Spleen (tissue), 11 donors: ENCODE data around the gene ARHGAP25. TPM values are rescaled to one million over a fixed set of nuclear protein-coding genes. Genes with fewer than 3 reads are reported as not detected.
A peak's percentile ranks its signal among the peaks of the same experiment; 100 is the strongest.

Experiments
- DNase-seq: peaks from one replicate; pipeline ENCODE4 v3.0.0-alpha.2; 2020
- H3K27ac ChIP-seq, 8 donors: fragments of 200-600 bp; sonication (generic) in 7 of 8; 1 replicate in 4 of 8; 2 replicates in 4 of 8; pipeline versions ENCODE4 v1.5.0 to v1.8.0; 2016 to 2021; ENCODE audit warnings: inconsistent platforms in 4 of 8, mild to moderate bottlenecking in 4 of 8, moderate library complexity in 1 of 8
- H3K27me3 ChIP-seq, 7 donors: fragments of 200-600 bp; sonication (generic) in 6 of 7; replicated peaks in 1 of 7; 1 replicate in 4 of 7; 2 replicates in 3 of 7; pipeline versions ENCODE4 v1.5.0 to v1.8.0; 2016 to 2021; ENCODE audit warnings: inconsistent platforms in 3 of 7, mild to moderate bottlenecking in 1 of 7
- H3K36me3 ChIP-seq, 6 donors: fragments of 200-600 bp; sonication (generic) in 5 of 6; 1 replicate in 4 of 6; 2 replicates in 2 of 6; pipeline versions ENCODE4 v1.5.0 to v1.8.0; 2016 to 2021; ENCODE audit warnings: inconsistent platforms in 2 of 6
- H3K4me1 ChIP-seq, 6 donors: fragments of 200-600 bp; sonication (generic) in 5 of 6; 1 replicate in 3 of 6; 2 replicates in 3 of 6; pipeline versions ENCODE4 v1.5.0 to v1.8.0; 2016 to 2021; ENCODE audit warnings: inconsistent platforms in 3 of 6
- H3K4me3 ChIP-seq, 8 donors: fragments of 200-600 bp; sonication (generic) in 7 of 8; 1 replicate in 4 of 8; 2 replicates in 4 of 8; pipeline versions ENCODE4 v1.5.0 to v1.8.0; 2016 to 2021; ENCODE audit warnings: inconsistent platforms in 4 of 8, mild to moderate bottlenecking in 4 of 8, moderate library complexity in 2 of 8
- H3K9me3 ChIP-seq, 8 donors: fragments of 200-600 bp; sonication (generic) in 7 of 8; 1 replicate in 4 of 8; 2 replicates in 4 of 8; pipeline versions ENCODE4 v1.5.0 to v1.8.0; 2016 to 2021; ENCODE audit warnings: inconsistent platforms in 4 of 8
- POLR2A ChIP-seq, 3 donors: fragments of 450-650 bp; IDR thresholded peaks; one replicate each; pipeline ENCODE4 v1.5.1; 2017; ENCODE audit warnings: antibody characterized with exemption in 3 of 3, mild to moderate bottlenecking in 1 of 3
- POLR2AphosphoS5 ChIP-seq, 3 donors: sonication (generic); formaldehyde crosslinking; IDR thresholded peaks; one replicate each; pipeline ENCODE4 v1.5.1; 2017; ENCODE audit warnings: antibody characterized with exemption in 3 of 3
- WGBS, 5 donors: extraction: QIAGEN DNeasy Blood & Tissue Kit in 3 of 5; methylation state at CpG; one replicate each; pipeline versions ENCODE4 v1.1.5 to v1.1.7; 2013 to 2018; 5-methylcytosine and 5-hydroxymethylcytosine counted together
- intact Hi-C: fragments of 100-400 bp; cut with DNase I; formaldehyde crosslinking; loops from one replicate; pipeline ENCODE4 v1.15.0; 2023; ENCODE audit warnings: low total_unique reads
- polyA plus RNA-seq, 3 donors: library from polyadenylated mRNA; stranded (reverse); fragments of 200-250 nt; gene quantifications; one replicate each; pipeline ENCODE4 v1.2.1, GENCODE V29; 2013
- total RNA-seq, 7 donors: library from RNA; depleted of rRNA in 3 of 7; stranded (reverse); fragments of >200 nt in 3 of 7; fragmentation: NEBNext Ultra II Directional in 4 of 7; extraction: Animal tissue kit (Norgen Biotek cat#: 25700) in 4 of 7; gene quantifications; one replicate each; pipeline versions ENCODE4 v1.1.0 to v1.2.1, GENCODE V29; 2016 to 2021
- TF ChIP-seq, protein P1 (sequence below), 11 experiments: fragments of 200-600 bp in 7 of 11; fragments of 450-650 bp in 4 of 11; sonication (generic) in 4 of 11; IDR thresholded peaks in 8 of 11; conservative IDR thresholded peaks in 3 of 11; 1 replicate in 7 of 11; 2 replicates in 4 of 11; pipeline versions ENCODE4 v1.4.0 to v1.8.0; 2016 to 2021; ENCODE audit warnings: antibody characterized with exemption in 11 of 11, inconsistent platforms in 4 of 11, mild to moderate bottlenecking in 1 of 11
- donor health status: healthy with polysubstance abuse.
- donor health status: DM: no; HTN: no; CAD: no; lungs with moderate emphysema.
- donor health status: DM: no; HTN: no; CAD: no.
- donor health status: Bipolar disorder and iron deficiency.
- donor health status: healthy.
- donor health status: DM: no; HTN: no; CAD: no.
- donor health status: DM: yes; HTN: yes; CAD: no.

The ARHGAP25 gene
- total and polyA plus RNA-seq, 10 donors, result 72.0 to 173 (median 130) TPM

DNA sequence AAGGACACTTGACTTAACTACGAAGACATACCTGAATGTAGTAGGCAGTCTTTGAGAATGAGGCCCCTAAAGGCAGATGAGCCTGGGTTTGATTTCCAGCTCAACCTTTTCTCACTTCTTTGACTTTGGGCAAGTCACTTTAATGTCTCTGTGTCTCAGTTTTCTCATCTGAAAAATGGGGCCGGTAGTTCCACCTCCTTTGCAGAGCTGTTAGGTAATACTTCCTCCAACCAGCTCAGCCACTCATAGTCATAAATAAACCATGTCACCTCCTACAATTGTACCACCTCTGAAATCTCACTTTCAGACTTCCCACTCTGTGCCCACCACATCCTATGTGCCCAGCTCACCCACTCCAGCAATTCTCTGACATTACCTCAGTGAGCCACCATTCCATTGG lies 10.4 kb downstream of the ARHGAP25 start:
- H3K4me1 ChIP-seq, result peaks cover 71 to 100% (median 95%) of the 10 kb centered on the region in 6 donors
- peaks cover 0 to 17% (median 0%) of the 10 kb centered on the region in 6 donors for H3K36me3 ChIP-seq
- WGBS, 5 donors, result 28 to 71% (median 52%) methylated on average over 2 of the region's 2 CpGs
- intact Hi-C loops, result no loop called here
- H3K9me3 ChIP-seq, result no peaks in the 10 kb centered on the region
- H3K27ac ChIP-seq, result peak overlapping the region in 7 of 8 donors; percentile 54 to 95 (median 92)
- no peak overlapping the region for H3K4me3 ChIP-seq
- DNase-seq, result no peak
- H3K27me3 ChIP-seq, result no peaks in the 10 kb centered on the region
- no peak for TF ChIP-seq POLR2A (IDR thresholded peaks at IDR 0.05)
- TF ChIP-seq, protein P1, sequence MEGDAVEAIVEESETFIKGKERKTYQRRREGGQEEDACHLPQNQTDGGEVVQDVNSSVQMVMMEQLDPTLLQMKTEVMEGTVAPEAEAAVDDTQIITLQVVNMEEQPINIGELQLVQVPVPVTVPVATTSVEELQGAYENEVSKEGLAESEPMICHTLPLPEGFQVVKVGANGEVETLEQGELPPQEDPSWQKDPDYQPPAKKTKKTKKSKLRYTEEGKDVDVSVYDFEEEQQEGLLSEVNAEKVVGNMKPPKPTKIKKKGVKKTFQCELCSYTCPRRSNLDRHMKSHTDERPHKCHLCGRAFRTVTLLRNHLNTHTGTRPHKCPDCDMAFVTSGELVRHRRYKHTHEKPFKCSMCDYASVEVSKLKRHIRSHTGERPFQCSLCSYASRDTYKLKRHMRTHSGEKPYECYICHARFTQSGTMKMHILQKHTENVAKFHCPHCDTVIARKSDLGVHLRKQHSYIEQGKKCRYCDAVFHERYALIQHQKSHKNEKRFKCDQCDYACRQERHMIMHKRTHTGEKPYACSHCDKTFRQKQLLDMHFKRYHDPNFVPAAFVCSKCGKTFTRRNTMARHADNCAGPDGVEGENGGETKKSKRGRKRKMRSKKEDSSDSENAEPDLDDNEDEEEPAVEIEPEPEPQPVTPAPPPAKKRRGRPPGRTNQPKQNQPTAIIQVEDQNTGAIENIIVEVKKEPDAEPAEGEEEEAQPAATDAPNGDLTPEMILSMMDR (IDR thresholded peaks at IDR 0.05 in 8 of 11, conservative IDR thresholded peaks at IDR 0.05 in 3 of 11), result no peak

DNA sequence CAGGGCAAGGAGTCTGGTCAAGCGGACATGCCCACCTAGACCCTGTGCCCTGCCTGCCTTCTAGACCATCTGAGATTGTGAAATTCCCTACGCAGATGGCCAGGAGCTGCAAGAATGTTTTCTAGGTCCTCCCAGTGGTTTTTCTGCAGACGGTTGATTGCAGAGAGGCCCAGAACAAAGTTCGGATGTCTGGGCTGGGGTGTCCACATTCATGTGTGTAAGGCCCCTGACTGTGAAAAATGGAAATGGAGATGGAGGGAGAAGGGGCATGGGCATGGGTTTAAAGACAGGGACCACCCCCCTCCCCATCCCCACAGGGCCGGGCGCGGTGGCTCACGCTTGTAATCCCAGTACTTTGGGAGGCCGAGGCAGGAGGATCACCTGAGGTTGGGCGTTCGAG lies 11.8 kb downstream of the ARHGAP25 start:
- intact Hi-C loops, result no loop called here
- Histone ChIP-seq H3K36me3 (peaks cover 0 to 24% (median 0%) of the 10 kb centered on the region in 6 donors), H3K9me3 (no peaks in the 10 kb centered on the region), H3K4me1 (peaks cover 61 to 100% (median 88%) of the 10 kb centered on the region in 6 donors), H3K4me3 (no peak overlapping the region), H3K27ac (peak overlapping the region; percentile 35 to 95 (median 91)), H3K27me3 (no peaks in the 10 kb centered on the region)
- 78 to 93% (median 87%) methylated on average over 11 of the region's 11 CpGs for WGBS, 5 donors
- no peak for DNase-seq
- TF ChIP-seq POLR2AphosphoS5 (IDR thresholded peaks at IDR 0.05) (no peak), POLR2A (IDR thresholded peaks at IDR 0.05) (no peak)
- TF ChIP-seq, protein P1 (IDR thresholded peaks at IDR 0.05 in 8 of 11, conservative IDR thresholded peaks at IDR 0.05 in 3 of 11), result no peak

DNA sequence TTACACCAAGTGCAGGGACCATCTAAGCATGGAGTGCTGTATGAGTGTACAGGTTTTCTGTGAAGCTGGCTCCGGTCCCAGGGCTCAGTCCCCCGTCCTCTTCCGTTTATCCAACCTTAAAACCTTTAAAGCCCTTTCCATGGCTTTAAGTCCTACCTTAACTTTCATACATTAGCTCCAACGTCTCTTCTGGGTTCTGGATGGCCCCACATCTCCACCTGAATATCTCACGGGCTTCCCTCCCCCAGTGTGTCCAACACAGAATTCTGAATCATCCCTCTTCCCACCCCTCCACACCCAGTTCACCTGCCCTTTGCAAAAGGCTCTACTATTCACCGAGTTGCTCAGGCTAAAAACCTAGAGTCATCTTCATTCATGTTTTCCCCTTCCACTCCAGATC lies 12.8 kb downstream of the ARHGAP25 start:
- intact Hi-C loops, result no loop called here
- peaks cover 62 to 100% (median 88%) of the 10 kb centered on the region in 6 donors for H3K4me1 ChIP-seq

DNA sequence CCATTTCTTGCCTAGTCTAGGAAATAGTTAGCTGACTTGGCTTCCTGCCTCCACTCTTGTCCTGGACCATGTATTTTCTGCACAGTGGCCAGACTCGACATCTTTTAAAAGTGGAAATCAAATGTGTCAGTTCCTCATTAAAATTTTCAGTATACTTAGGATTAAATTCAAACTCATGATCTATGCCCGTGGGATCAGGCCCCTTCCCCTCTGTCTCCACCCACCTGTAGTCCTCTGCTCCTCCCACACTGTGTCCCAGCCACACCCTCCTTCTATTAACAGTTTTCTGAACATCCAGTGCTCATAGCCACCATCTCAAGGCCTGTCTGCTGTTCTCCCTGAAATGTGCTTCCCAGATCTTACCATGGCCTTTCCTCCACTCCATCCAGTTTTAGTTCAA lies 13.3 kb downstream of the ARHGAP25 start:
- H3K36me3 ChIP-seq, result peaks cover 0 to 24% (median 0%) of the 10 kb centered on the region in 6 donors
- WGBS, 5 donors, result 16 to 27% (median 18%) methylated on average over 2 of the region's 2 CpGs
- no peaks in the 10 kb centered on the region for H3K9me3 ChIP-seq
- no peak for DNase-seq
- H3K27ac ChIP-seq, result peak overlapping the region; percentile 6 to 95 (median 74)
- peaks cover 62 to 100% (median 88%) of the 10 kb centered on the region in 6 donors for H3K4me1 ChIP-seq
- intact Hi-C loops, result no loop called here
- TF ChIP-seq, protein P1 (IDR thresholded peaks at IDR 0.05 in 8 of 11, conservative IDR thresholded peaks at IDR 0.05 in 3 of 11), result no peak
- TF ChIP-seq POLR2AphosphoS5 (IDR thresholded peaks at IDR 0.05), result no peak
- TF ChIP-seq POLR2A (IDR thresholded peaks at IDR 0.05), result no peak
- no peak overlapping the region for H3K4me3 ChIP-seq
- no peaks in the 10 kb centered on the region for H3K27me3 ChIP-seq

More for the DNA sequence above, 12.8 kb downstream of the ARHGAP25 start:
- H3K4me3 ChIP-seq, result no peak overlapping the region
- TF ChIP-seq POLR2A (IDR thresholded peaks at IDR 0.05) (no peak), POLR2AphosphoS5 (IDR thresholded peaks at IDR 0.05) (no peak)
- TF ChIP-seq, protein P1 (IDR thresholded peaks at IDR 0.05 in 8 of 11, conservative IDR thresholded peaks at IDR 0.05 in 3 of 11), result no peak
- H3K27me3 ChIP-seq, result no peaks in the 10 kb centered on the region
- H3K36me3 ChIP-seq, result peaks cover 0 to 24% (median 0%) of the 10 kb centered on the region in 6 donors
- 82 to 95% (median 85%) methylated on average over 6 of the region's 6 CpGs for WGBS, 5 donors
- no peaks in the 10 kb centered on the region for H3K9me3 ChIP-seq
- no peak for DNase-seq
- H3K27ac ChIP-seq, result peak overlapping the region; percentile 6 to 95 (median 74)
